Stimulated activated CD4-positive, alpha-beta T cell treated with anti-CD3 and anti-CD28 coated beads, TNF-alpha, amount 100 ng/mL, for 24 hours (primary cell): ENCODE data around the gene CDH5.
A peak's percentile ranks its signal among the peaks of the same experiment; 100 is the strongest.
"Not testable (repeated sequence)": the region's sequence is repeated elsewhere in the genome, so short reads cannot be mapped to it uniquely, and the experiment has no call there.

Experiments used
- DNase-seq, 3 experiments: peaks; one replicate each; pipeline ENCODE4 v3.0.0-alpha.2; 2020; ENCODE audit warnings: low read depth in 3 of 3

Gene CDH5

DNA sequence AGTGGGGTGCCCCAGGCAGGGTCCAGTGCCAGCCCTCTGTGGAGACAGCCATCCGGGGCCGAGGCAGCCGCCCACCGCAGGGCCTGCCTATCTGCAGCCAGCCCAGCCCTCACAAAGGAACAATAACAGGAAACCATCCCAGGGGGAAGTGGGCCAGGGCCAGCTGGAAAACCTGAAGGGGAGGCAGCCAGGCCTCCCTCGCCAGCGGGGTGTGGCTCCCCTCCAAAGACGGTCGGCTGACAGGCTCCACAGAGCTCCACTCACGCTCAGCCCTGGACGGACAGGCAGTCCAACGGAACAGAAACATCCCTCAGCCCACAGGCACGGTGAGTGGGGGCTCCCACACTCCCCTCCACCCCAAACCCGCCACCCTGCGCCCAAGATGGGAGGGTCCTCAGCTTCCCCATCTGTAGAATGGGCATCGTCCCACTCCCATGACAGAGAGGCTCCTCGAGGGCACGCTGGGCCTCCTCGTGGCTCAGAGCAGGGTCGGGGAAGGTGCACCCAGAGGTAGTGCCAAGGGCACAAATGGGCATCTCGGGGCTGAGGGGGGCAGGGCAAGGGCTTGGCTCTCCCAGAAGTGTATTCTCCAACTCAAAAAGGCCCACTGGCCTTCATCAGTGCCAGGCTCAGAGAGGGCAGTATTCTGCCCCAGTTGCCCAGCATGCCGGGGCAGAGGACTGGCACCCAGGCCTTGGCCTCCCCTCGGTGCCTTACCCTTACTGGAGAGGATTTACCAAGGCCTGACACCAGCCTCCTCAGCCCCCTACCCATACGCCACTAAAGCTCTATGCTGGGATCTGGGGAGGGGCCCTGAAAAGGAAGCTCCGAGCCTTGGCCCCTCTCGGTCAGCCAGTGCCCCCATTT, at the start of gene CDH5:
CDH5 (plus strand) TSS at position 259 of the 867 bp plus-strand sequence. CDS start 12,647 bp downstream, outside the sequence.
- no peak for DNase-seq

GRCh38 chr16:66318505-66318904, 48.0 kb upstream of the CDH5 start:
- DNase-seq, result no peak

DNA sequence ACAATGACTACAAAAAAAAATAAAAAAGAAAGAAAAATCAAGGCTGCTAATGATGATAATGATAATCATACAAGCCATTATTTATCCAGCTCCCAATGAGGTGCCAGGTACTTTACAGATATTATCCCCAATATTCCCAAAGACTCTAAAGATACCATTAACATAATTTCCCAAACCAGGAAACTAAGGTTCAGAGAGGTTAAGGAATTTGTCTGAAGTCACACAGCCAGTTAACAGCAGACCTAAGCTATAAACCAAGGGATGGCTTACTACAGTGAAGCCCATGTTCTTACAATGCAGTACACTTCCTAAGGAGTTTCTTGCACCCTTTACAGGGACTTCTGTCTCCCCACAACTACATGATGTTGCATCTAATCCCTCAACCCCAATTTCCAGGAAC, 45.7 kb upstream of the CDH5 start:
- no peak for DNase-seq

- DNase-seq, result no peak
Observed at GRCh38 chr16:66322174-66322573, 44.3 kb upstream of the CDH5 start.

DNA sequence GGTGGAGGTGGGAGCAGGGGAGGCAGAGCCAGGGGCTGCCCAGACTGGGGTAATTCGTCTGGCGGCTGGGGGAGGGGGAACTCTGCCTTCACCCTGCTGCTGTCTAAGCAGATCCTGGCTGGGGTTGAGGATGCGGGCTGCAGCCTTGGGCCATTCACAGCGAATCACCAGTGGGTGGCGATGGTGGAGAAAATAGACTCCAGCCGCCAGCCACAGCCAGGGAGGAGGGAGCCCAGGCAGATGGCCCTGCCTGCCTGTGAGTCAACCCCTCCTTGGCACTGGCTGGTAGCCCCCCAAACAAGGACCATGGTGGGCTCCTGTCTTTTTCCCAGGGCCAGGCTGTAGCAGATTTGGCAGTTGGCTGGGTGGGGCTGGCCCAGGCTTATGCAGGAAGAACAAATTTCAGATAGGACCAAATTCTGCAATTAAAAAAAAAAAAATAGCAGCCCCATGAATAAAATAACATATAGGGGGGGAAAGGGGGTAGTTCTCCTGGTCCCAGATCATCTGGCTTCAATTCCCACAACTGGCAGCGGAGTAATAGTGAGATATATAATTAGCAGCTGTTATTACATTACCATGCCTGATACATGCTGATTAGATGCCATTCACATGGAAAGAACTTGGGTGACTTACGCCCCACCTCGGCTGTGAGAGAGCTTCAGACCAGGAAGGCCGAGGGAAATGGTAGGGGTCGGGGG, 41.5 kb upstream of the CDH5 start:
- DNase-seq, result no peak

GRCh38 chr16:66325717-66326376, 40.6 kb upstream of the CDH5 start:
- no peak for DNase-seq

DNA sequence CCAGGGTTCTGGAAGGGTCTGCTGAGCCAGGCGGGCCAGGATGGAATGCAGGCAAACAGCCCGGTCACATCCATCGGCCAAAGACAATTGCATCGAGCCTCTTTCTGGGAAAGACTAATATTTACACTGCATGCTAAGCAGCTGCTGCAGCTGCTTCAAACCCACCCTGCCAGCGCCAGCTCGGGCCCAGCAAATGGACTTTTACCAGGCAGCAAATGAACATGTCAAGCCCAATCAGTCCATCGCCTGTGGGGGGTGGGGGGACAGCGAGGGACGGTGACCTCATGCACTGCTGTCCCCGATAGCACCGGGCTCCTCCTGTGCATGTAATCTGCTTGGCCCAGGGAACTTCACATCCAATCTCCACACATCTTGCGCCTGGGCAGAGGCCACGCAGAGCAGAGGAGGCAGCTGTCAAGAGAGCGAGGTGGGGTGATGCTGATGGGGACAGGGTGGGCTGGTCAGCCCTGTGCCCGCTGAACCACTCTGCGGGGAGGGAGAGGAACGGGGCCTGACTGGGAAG, 39.4 kb upstream of the CDH5 start:
- DNase-seq, result no peak

DNA sequence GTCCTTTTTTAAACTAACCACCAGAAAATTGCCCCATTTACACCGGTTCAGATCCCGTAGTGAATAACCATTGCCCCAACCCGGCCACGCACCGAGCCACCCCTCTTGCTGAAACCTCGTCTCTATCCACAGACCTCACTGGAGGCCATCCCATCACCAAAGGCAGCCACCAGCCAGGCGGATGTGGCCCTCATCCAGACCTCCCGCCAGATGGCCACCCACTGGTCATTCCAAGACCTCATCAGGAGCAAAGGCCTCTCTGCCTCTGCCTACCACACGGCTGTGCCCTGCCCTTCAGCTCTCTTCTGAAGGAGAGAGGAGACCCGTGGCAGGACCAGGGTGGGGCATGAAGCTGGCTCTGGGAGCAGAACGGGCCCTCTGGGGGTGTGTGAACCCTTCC, 38.2 kb upstream of the CDH5 start:
- no peak for DNase-seq

DNA sequence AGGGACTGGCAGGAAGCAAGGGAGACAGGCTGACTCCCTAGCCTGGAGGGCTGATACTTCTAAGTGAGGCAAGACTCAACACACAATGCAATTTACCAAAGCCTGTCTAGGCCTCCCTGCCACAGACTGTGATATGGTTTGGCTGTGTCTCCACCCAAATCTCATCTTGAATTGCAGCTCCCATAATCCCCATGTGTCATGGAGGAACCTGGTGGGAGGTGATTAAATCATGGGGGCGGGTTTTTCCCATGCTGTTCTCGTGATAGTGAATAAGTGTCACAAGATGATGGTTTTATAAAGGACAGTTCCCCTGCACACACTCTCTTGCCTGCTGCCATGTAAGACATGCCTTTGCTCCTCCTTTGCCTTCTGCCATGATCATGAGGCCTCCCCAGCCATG, 35.0 kb upstream of the CDH5 start:
- not testable (repeated sequence) for DNase-seq

DNA sequence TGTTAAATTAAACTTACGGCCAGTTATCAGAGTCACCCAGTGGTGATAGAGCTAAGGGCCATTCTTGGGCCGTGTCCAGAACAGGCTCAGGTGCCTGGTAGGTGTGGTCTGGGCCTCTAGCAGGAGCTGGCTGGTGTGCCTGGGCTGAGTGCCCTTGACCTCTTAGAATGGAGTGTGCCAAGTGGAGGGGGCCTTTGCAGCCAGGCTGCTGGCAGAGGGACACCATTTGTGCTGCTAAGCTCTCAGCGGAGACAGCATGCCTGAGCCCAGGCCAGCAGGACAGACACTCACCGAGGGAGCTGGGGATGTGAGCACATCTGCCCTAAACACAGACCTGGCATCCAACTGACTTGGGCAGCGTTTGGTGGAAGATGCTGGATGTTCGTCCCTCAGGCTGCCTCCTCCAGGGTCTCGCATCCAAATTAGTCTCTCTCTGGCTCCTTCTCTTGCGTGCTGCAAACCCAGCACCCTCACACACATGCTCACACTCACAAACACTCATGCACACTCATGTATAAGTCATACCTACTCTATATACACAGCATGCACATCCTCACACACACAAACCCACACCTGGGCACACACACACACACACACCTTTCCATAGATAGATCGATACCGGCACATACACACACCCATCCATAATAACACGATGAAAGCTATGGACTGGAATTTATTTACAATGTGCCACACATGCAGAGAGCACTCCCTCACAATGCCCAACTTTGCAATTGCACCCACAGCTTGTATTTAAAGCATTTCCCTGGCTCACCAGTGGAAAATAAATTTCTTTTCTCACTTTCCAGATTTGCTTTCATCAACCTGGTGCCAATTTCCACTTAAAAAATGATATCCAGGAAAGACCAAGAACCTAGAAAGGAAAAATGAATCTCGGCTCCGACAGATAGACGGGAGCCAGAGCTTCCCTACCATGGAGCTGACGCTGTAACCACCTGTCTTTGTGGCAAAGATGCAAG, 33.6 kb upstream of the CDH5 start:
- DNase-seq, result no peak

DNA sequence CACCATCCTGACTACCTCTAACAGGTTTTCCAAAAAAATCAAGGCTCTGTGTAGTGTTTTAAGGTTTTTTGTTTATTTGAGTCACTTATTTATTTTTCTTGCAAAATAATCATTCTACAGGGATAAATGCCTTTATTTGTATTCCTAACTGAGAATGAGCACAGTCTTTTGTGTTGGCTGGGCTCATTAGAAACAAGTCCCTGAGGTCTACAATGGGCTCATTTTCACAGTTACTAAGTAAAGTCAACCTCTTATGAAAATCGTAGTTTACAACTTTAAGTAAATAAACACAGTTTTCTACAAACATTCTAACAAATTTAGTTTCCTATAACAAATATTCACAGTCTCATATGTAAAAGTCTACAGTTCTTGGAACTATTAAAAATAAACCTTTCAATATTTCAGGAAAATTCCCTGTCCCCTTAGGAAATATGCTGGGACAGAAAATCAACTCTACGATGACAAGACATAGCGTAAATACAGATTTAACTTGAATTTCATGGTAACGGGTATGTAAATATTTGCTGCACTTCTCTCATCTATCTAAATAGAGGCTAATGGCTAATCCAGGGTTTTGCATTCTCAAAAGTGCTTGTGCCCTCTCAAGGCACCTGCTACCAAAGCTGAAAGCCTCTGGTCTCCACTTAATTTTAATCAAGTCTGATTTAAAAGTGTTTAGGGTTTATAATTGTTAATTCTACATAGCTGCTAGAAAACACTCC, 31.5 kb upstream of the CDH5 start:
- DNase-seq, result no peak

DNA sequence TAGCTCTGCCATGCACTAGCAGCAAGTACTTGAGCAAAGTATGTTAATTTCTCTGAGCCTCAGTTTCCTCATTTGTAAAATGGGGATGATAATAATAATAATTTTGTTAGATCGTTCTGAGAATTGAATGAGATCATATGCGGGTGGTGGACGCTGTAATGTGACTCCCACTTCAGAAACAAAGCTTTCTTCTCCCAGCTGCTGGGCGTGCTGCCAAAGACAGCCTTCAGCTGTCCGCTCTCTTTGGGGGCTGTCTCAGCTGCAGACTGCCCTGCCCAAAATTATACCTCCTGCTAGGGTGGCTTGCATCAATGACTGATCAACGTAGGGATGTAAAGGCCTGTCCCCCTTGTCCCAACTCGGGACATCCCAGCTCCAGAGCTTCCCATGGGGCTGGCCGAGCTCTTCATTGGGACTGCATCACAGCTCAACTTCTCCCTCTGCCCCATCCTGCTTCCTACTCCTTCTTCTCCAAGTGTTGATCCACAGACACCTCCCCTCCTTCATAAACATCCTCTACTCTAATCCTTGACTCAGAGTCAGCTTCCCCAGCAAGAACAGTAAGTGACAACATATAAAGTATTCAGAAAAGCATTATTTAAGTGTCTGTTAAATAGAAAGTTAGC, 30.7 kb upstream of the CDH5 start:
- no peak for DNase-seq

DNA sequence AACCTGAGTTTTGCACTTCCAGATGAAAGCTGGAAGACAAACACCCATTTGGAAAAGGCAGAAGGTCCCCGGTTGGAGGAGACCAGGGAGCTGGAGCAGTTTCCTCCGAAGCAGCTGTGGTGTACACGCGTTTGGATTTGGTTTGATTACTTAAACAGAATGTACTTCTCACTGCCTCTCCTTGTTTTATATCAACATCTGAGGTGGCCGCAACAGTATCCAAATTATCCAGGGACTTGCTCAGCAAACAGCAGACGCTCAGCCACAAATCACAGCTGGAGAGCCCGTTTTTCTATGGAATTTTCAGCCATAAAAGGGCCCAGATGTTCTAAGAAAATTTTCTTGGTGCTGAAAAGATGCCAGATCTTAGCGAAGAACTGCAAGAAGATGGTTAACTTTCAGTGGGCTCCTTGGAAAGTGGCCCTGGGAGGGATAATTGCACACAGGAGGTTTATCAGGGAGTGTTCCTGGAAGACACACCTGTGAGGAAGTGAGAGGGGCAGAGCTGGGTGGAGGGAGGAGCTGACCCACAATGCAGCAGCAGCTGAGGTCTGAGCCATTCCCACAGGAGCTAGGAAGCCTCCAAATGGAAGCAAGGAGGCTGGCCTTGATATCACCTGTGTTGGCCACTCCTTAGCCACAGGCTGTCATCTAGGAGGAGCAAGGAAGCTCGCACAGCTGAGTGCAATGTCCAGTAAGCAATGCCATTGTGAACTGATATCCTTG, 28.9 kb upstream of the CDH5 start:
- DNase-seq, result no peak

DNA sequence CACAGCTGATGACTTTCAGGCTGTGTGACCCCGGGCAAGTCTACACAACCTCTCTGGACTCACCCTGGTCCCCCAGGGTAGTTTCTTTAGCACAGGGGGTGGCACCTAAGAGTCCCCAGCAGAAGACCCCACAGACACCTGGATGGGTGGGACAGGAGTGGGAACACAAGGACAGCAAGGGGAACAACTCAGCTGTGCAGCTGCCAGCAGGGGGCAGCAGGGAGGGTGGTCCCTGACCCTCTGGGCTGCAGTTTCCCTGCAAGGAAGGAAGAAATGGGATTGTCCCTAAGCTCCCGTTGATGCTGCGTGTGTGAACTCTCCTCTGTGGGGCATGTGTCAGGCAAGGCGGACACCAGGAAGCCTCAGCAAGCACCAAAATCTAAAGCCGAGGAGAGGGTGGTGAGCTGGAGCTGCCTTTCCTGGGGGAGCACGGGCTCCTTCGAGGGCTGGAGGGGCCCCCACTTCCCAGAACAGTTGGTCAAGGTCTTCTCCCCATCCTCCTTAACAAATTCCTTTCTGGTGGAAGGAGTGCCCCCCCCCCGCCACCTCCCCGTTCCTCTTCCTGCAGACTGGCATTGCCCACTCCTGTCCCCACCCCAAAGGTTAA, 24.1 kb upstream of the CDH5 start:
- peak in 1 of 3 experiments; percentile 12 for DNase-seq

GRCh38 chr16:66344533-66345145, 21.9 kb upstream of the CDH5 start:
- DNase-seq, result peak in 2 of 3 experiments; percentile 4 to 23

DNA sequence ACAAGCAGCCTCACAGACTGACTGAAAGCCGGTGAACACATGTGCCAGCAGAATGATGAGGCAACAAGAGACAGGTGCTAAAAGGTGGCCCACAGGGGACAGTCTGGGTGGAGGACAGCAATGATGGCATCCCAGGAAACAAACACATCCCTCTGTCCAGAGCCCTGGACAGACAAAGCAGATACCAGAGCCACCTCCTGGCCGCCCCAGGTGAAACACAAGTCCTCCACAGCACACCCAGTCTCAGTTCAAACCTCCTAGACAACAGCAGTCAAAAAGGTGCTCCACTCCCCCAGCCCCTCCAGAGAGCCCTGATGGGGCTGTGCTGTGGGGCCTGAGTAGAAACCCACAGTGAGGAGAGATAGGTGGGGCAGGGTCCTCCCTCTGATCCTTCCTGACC, 20.3 kb upstream of the CDH5 start:
- no peak for DNase-seq

DNA sequence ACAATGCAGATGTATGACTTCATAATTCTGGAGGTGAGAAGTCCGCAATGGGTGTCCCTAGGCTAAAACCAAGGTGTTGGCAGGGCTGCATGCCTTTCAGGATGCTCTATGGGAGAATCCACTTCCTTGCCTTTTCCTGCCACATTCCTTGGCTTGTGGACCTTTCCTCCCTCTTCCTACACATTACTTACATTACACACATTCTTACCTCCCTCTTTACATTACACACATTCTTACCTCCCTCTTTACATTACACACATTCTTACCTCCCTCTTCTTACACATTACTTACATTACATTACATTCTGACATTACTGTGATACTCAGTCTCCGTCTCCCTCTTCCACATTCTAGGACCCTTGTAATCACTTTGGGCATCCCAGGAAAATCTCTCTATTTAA, 14.2 kb upstream of the CDH5 start:
- DNase-seq, result no peak

- DNase-seq, result no peak
Observed at GRCh38 chr16:66353055-66353454, 13.4 kb upstream of the CDH5 start.
